Activated naive CD8-positive, alpha-beta T cell treated with anti-CD3 and anti-CD28 coated beads, Interleukin-2, amount 10 ng/mL, durations not matched to agents 7 days and 5 days (primary cell): ENCODE results near the gene OR6V1. TPM values are rescaled to one million over a fixed set of nuclear protein-coding genes. Genes with fewer than 3 reads are reported as not detected.
"Not testable (repeated sequence)": the region's sequence is repeated elsewhere in the genome, so short reads cannot be mapped to it uniquely, and the experiment has no call there.

ENCODE experiments used
- ATAC-seq: fragments of 150-1000 bp; cut with Tn5 transposase; one replicate; pipeline ENCODE4 v1.10.0; 2021; ENCODE audit warnings: low read depth, moderate library complexity
- POLR2A ChIA-PET: fragments of 350-600 bp; sonication (Branson Sonifier 250); formaldehyde crosslinking; loops from one replicate; lab custom pipeline; 2021; ENCODE audit warnings: antibody characterized with exemption; lab: Charles Lee
- DNase-seq: peaks from one replicate; pipeline ENCODE4 v3.0.0; 2021
- H3K27ac Mint-ChIP-seq: one replicate; pipeline ENCODE4 v1.8.0; 2022; ENCODE audit warnings: mild to moderate bottlenecking, mixed read lengths
- H3K27me3 Mint-ChIP-seq: one replicate; pipeline ENCODE4 v1.8.0; 2022; ENCODE audit warnings: mild to moderate bottlenecking, moderate library complexity, mixed read lengths
- H3K36me3 Mint-ChIP-seq: one replicate; pipeline ENCODE4 v1.8.0; 2021; ENCODE audit warnings: mild to moderate bottlenecking, mixed read lengths
- H3K4me1 Mint-ChIP-seq: one replicate; pipeline ENCODE4 v1.8.0; 2021; ENCODE audit warnings: mixed read lengths
- H3K4me3 Mint-ChIP-seq: one replicate; pipeline ENCODE4 v1.8.0; 2022; ENCODE audit warnings: mild to moderate bottlenecking, moderate library complexity, mixed read lengths
- H3K9me3 Mint-ChIP-seq: one replicate; pipeline ENCODE4 v1.8.0; 2021; ENCODE audit warnings: mixed read lengths
- total RNA-seq, 2 experiments: library from RNA; stranded (reverse); gene quantifications; one replicate each; pipeline ENCODE4 v1.2.3, GENCODE V29; 2021

Gene OR6V1
- total RNA-seq, 2 experiments from 2014 or later = not detected

DNA sequence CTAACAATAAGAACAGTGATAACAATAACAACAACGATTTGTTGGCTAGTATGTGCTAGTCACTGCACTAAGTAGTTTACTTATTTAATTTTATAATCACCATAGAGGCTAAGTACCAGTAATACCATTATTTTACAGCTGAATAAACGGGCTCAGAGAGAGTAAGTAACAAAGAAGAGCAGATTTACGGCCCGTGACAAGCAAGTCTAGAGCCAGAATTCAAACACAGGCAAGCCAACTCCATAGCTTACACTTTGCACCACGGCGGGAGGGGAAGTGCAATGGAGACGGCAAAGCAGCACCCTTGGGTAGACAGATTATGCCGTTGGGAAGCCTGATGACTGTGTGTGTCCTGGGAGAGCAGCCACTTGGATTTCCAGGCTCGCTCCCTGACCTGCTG is 1.2 kb upstream of the OR6V1 start:
- H3K27me3 Mint-ChIP-seq = peaks cover 3% of the 10 kb centered on the region
- DNase-seq (no peak), ATAC-seq (no peak)
- H3K4me3 Mint-ChIP-seq = no peak overlapping the region
- H3K36me3 Mint-ChIP-seq = no peaks in the 10 kb centered on the region
- no peak overlapping the region for H3K27ac Mint-ChIP-seq
- POLR2A ChIA-PET = no interaction called here
- no peaks in the 10 kb centered on the region for H3K9me3 Mint-ChIP-seq
- H3K4me1 Mint-ChIP-seq = no peaks in the 10 kb centered on the region

GRCh38 chr7:143054621-143055020 is 2.5 kb downstream of the OR6V1 start:
- no peak for DNase-seq
- Mint-ChIP-seq H3K4me1 (no peaks in the 10 kb centered on the region), H3K27me3 (no peaks in the 10 kb centered on the region), H3K27ac (no peak overlapping the region), H3K9me3 (no peaks in the 10 kb centered on the region), H3K4me3 (no peak overlapping the region), H3K36me3 (no peaks in the 10 kb centered on the region)
- no peak for ATAC-seq
- POLR2A ChIA-PET = no interaction called here

DNA sequence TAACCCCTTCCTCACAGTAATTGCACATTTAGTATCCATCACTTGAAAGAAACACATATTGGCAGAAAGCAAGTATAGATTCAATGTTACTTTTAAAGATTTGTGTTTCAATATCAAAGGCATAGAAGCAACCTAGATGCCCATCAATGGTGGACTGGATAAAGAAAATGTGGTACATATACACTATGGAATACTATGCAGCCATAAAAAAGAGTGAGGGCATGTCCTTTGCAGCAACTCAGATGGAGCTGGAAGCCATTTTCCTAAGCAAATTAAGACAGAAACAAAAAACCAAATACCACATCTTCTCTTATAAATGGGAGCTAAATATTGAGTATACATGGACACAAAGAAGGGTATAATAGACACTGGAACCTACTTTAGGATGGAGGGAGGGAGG is 3.6 kb downstream of the OR6V1 start:
- H3K4me3 Mint-ChIP-seq = no peak overlapping the region
- H3K36me3 Mint-ChIP-seq = no peaks in the 10 kb centered on the region
- POLR2A ChIA-PET = no interaction called here
- ATAC-seq (no peak), DNase-seq (no peak)
- no peaks in the 10 kb centered on the region for H3K27me3 Mint-ChIP-seq
- no peak overlapping the region for H3K27ac Mint-ChIP-seq
- no peaks in the 10 kb centered on the region for H3K4me1 Mint-ChIP-seq
- no peaks in the 10 kb centered on the region for H3K9me3 Mint-ChIP-seq

DNA sequence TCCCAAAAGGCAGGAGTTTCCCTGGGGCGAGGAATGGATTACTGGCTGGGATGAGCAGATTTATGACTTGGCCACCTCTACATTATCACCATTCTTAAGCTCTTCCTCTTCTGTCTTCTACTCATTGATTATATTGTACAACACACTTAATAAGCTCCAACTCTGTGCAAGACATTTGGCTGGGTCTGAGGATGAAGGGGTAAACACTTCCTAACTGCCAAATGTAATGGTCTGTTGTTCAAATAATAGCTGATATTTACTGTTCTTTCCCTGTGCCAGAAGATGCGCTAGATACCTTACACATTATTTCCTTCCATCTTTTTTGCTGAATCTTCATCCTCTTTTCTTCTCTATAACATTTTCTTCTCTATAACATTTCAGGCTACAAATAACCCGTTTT is 11.6 kb downstream of the OR6V1 start:
- no peak overlapping the region for H3K27ac Mint-ChIP-seq
- DNase-seq = no peak
- H3K9me3 Mint-ChIP-seq = no peaks in the 10 kb centered on the region
- POLR2A ChIA-PET = no interaction called here
- no peaks in the 10 kb centered on the region for H3K36me3 Mint-ChIP-seq
- no peak for ATAC-seq
- no peaks in the 10 kb centered on the region for H3K4me1 Mint-ChIP-seq
- no peak overlapping the region for H3K4me3 Mint-ChIP-seq
- no peaks in the 10 kb centered on the region for H3K27me3 Mint-ChIP-seq

- no peaks in the 10 kb centered on the region for H3K4me1 Mint-ChIP-seq
- POLR2A ChIA-PET = no interaction called here
- H3K27ac Mint-ChIP-seq = no peak overlapping the region
- H3K4me3 Mint-ChIP-seq = no peak overlapping the region
- H3K9me3 Mint-ChIP-seq = no peaks in the 10 kb centered on the region
- H3K27me3 Mint-ChIP-seq = peaks cover 6% of the 10 kb centered on the region
- ATAC-seq = no peak
- no peak for DNase-seq
- no peaks in the 10 kb centered on the region for H3K36me3 Mint-ChIP-seq
Measured at GRCh38 chr7:143068446-143068845, 16.3 kb downstream of the OR6V1 start.

DNA sequence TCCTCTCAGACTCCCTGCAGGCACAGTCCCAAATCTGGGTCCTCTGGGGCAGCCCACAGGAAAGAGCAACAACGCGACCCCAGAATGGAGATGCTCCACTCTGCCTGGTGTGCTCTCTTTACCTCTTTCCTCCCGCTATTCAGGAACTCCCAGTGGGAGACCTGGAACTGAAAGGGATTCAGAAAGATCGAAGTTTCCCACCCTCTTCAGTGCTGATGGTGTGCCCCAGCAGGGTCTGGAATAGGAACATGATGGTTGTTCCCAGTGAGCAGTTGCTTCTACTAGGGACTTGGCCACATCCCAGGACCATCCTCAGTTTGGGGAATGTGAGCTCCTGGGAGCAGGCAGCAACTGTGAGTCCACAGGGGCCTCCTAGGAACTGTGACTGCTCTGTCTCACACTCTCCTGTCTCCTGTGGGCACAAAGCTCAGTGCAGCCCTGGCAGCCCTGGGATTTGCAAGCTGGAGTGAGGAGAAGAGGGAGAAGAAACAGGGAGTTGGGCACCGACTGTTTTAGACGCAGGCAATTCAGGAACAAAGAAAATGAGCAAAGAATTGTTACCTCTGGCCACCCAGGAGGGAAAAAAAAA is 17.9 kb downstream of the OR6V1 start:
- POLR2A ChIA-PET = no interaction called here
- DNase-seq = no peak
- no peak for ATAC-seq
- H3K27me3 Mint-ChIP-seq = peaks cover 8% of the 10 kb centered on the region
- no peaks in the 10 kb centered on the region for H3K4me1 Mint-ChIP-seq
- no peaks in the 10 kb centered on the region for H3K9me3 Mint-ChIP-seq
- no peaks in the 10 kb centered on the region for H3K36me3 Mint-ChIP-seq
- no peak overlapping the region for H3K4me3 Mint-ChIP-seq
- no peak overlapping the region for H3K27ac Mint-ChIP-seq

- peaks cover 14% of the 10 kb centered on the region for H3K27me3 Mint-ChIP-seq
- no peaks in the 10 kb centered on the region for H3K36me3 Mint-ChIP-seq
- DNase-seq (no peak), ATAC-seq (no peak)
- H3K4me3 Mint-ChIP-seq = no peak overlapping the region
- H3K27ac Mint-ChIP-seq = no peak overlapping the region
- H3K4me1 Mint-ChIP-seq = no peaks in the 10 kb centered on the region
- POLR2A ChIA-PET = no interaction called here
- peaks cover under 1% of the 10 kb centered on the region for H3K9me3 Mint-ChIP-seq
Measured at GRCh38 chr7:143073556-143073955, 21.4 kb downstream of the OR6V1 start.

DNA sequence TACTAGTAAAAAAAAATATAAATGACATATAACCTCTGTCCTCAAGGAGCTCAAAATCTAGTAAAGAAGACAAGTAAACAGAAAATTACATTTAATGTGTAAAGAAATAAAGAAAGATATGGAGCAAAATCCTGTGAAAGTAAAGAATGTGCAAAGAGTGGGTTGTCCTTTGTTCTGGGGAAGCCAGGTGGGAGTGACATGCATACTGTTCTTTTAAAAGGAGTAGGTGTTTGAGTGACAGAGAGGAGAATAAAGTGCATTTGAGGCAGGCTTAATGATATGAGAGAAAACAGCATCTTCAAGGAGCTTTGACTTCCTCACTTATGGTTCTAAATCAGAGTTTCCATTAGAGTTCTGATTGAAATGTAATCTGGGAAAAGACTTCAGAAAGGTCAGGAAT is 22.0 kb downstream of the OR6V1 start:
- DNase-seq = no peak
- Mint-ChIP-seq H3K9me3 (peaks cover 3% of the 10 kb centered on the region), H3K4me3 (no peak overlapping the region), H3K27me3 (peaks cover 11% of the 10 kb centered on the region), H3K4me1 (no peaks in the 10 kb centered on the region), H3K27ac (no peak overlapping the region), H3K36me3 (no peaks in the 10 kb centered on the region)
- no peak for ATAC-seq
- POLR2A ChIA-PET = no interaction called here

DNA sequence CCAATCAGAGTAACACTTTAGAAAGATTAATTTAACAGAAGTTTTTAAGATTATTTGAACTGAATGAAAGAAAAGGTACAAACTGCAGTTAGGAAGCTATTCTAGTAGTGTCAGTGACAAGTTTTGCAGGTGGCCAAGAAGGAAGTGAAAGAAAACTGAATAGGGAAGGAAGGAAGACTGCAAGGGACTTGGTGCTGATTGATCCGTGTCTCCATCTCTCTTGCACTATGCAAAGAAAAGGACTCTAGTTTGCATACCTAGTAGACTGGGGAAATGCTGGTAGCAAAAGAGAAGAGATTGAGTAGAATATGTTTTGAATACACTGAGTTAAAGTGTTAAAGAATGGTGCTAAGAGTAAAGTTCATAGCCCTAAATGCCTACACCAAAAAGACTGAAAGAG is 33.0 kb downstream of the OR6V1 start:
- Mint-ChIP-seq H3K4me3 (no peak overlapping the region), H3K36me3 (no peaks in the 10 kb centered on the region), H3K4me1 (no peaks in the 10 kb centered on the region), H3K27ac (no peak overlapping the region), H3K9me3 (peaks cover 4% of the 10 kb centered on the region), H3K27me3 (peaks cover 4% of the 10 kb centered on the region)
- DNase-seq (no peak), ATAC-seq (no peak)
- POLR2A ChIA-PET = no interaction called here

- H3K9me3 Mint-ChIP-seq, H3K4me1 Mint-ChIP-seq, H3K4me3 Mint-ChIP-seq, H3K27ac Mint-ChIP-seq, H3K36me3 Mint-ChIP-seq, ATAC-seq, H3K27me3 Mint-ChIP-seq, DNase-seq, POLR2A ChIA-PET: not testable (repeated sequence)
Measured at GRCh38 chr7:143085610-143086009, 33.5 kb downstream of the OR6V1 start.

DNA sequence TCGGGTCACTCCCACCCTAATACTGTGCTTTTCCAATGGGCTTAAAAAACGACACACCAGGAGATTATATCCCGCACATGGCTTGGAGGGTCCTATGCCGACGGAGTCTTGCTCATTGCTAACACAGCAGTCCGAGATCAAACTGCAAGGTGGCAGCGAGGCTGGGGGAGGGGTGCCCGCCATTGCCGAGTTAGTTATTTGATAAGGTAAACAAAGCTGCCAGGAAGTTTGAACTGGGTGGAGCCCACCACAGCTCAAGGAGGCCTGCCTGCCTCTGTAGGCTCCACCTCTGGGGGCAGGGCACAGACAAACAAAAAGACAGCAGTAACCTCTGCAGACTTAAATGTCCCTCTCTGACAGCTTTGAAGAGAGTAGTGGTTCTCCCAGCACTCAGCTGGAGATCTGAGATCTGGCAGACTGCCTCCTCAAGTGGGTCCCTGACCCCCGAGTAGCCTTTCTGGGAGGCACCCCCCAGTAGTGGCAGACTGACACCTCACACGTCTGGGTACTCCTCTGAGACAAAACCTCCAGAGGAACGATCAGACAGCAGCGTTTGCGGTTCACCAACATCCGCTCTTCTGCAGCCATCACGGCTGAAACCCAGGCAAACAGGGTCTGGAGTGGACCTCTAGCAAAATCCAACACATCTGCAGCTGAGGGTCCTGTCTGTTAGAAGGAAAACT is 36.5 kb downstream of the OR6V1 start:
- DNase-seq, POLR2A ChIA-PET, H3K27ac Mint-ChIP-seq, ATAC-seq, H3K36me3 Mint-ChIP-seq, H3K4me1 Mint-ChIP-seq, H3K9me3 Mint-ChIP-seq, H3K27me3 Mint-ChIP-seq, H3K4me3 Mint-ChIP-seq: not testable (repeated sequence)

DNA sequence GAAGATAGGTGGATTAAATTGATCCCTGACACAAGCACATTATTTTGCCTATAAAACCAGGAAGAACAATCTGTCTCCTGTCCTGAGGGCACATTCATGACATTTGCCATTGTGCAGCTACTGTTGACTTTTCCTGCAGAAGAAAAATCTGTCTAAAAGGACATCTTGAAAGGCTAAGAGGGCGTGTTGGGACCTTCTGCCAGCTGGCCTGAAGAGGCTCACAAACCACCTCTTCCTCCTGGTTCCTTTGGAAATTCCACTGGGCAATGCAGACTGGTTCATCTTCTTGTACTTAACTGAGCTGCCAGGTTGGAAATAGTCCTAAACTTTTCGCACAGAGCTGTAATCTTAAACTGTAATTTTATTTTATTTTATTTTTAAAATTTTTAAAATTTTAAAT is 44.0 kb downstream of the OR6V1 start:
- Mint-ChIP-seq H3K27ac (no peak overlapping the region), H3K27me3 (no peaks in the 10 kb centered on the region), H3K9me3 (peaks cover 3% of the 10 kb centered on the region), H3K4me1 (no peaks in the 10 kb centered on the region), H3K36me3 (no peaks in the 10 kb centered on the region), H3K4me3 (no peak overlapping the region)
- POLR2A ChIA-PET = no interaction called here
- no peak for ATAC-seq
- DNase-seq = no peak

DNA sequence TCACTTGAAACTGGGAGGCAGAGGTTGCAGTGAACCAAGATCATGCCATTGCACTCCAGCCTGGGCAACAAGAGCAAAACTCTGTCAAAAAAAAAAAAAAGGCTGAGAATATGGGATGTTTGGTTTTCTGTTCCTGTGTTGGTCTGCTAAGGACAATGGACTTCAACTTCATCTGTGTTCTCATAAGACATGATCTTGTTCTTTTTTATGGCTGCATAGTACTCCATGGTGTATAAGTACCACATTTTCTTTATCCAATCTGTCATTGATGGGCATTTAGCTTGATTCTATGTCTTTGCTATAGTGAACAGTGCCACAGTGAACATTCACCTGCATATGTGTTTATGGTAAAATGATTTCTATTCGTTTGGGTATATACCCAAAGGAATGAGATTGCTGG is 47.4 kb downstream of the OR6V1 start:
- H3K4me3 Mint-ChIP-seq, H3K4me1 Mint-ChIP-seq, H3K36me3 Mint-ChIP-seq, H3K9me3 Mint-ChIP-seq, H3K27me3 Mint-ChIP-seq, DNase-seq, POLR2A ChIA-PET, ATAC-seq, H3K27ac Mint-ChIP-seq: not testable (repeated sequence)
